Spleen (tissue), 7 donors: ENCODE data around the gene DOCK1.

Source experiments
- CTCF ChIP-seq, 11 experiments: fragments of 200-600 bp in 7 of 11; fragments of 450-650 bp in 4 of 11; sonication (generic) in 4 of 11; IDR thresholded peaks in 8 of 11; conservative IDR thresholded peaks in 3 of 11; 1 replicate in 7 of 11; 2 replicates in 4 of 11; pipeline versions ENCODE4 v1.4.0 to v1.8.0; 2016 to 2021; ENCODE audit warnings: antibody characterized with exemption in 11 of 11, inconsistent platforms in 4 of 11, mild to moderate bottlenecking in 1 of 11
- POLR2A ChIP-seq, 3 donors: fragments of 450-650 bp; IDR thresholded peaks; one replicate each; pipeline ENCODE4 v1.5.1; 2017; ENCODE audit warnings: antibody characterized with exemption in 3 of 3, mild to moderate bottlenecking in 1 of 3
- POLR2AphosphoS5 ChIP-seq, 3 donors: sonication (generic); formaldehyde crosslinking; IDR thresholded peaks; one replicate each; pipeline ENCODE4 v1.5.1; 2017; ENCODE audit warnings: antibody characterized with exemption in 3 of 3
- donor health status: DM: no; HTN: no; CAD: no; lungs with moderate emphysema.
- donor health status: DM: no; HTN: no; CAD: no.
- donor health status: DM: no; HTN: no; CAD: no.

DNA sequence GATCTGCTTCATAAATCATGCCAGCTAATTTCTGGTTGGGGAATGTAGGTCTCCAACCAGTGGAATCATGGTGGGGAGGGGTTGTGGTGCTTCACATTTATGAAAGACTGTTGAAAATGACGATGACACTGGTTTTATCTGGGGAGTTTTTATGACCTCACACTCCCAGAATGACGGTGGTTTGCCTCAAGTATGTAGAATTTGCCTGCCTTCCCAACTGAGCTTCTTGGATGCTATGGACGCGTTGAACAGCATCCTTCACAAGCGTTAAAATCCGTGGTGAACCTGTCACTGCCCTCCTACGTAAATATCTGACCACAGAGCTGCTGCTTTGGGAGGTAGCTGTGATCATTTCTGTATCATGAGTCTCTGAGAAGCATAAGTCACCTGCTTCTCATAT, 287.9 kb downstream of the DOCK1 start:
- TF ChIP-seq POLR2A (IDR thresholded peaks at IDR 0.05) (no peak), CTCF (IDR thresholded peaks at IDR 0.05 in 8 of 11, conservative IDR thresholded peaks at IDR 0.05 in 3 of 11) (no peak), POLR2AphosphoS5 (IDR thresholded peaks at IDR 0.05) (no peak)
